ENCODE data around the gene C12orf50.

The C12orf50 gene

GRCh38 chr12:88017964-88018363 is 11.2 kb downstream of the C12orf50 start:
- TF ChIP-seq POLR2AphosphoS5 (IDR thresholded peaks at IDR 0.05; ENCODE audit: low read depth, low read length), result no peak

DNA sequence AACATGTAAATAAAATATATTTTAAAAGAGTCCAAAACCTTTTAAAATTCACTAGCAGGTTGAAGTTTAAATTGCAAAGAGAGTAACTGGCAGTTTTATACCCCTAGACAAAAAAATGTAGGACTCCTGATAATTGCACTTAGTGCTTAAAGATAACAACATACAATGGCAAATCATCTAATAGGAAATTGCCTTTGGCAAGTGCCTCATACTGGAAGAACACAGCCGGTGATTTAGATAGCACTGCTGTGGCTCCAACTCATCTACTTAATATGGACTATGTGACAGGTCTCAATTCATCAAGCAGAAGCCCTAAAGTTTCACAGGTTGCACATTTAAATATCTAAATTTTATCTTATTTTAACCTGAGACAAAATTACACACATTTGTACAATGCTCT is 13.4 kb downstream of the C12orf50 start:
- TF ChIP-seq POLR2AphosphoS5 (IDR thresholded peaks at IDR 0.05; ENCODE audit: low read depth, low read length), result no peak
- TF ChIP-seq SIN3A (IDR thresholded peaks at IDR 0.05; ENCODE audit: borderline replicate concordance, insufficient read depth, low read length), result no peak
- TF ChIP-seq, protein P1, sequence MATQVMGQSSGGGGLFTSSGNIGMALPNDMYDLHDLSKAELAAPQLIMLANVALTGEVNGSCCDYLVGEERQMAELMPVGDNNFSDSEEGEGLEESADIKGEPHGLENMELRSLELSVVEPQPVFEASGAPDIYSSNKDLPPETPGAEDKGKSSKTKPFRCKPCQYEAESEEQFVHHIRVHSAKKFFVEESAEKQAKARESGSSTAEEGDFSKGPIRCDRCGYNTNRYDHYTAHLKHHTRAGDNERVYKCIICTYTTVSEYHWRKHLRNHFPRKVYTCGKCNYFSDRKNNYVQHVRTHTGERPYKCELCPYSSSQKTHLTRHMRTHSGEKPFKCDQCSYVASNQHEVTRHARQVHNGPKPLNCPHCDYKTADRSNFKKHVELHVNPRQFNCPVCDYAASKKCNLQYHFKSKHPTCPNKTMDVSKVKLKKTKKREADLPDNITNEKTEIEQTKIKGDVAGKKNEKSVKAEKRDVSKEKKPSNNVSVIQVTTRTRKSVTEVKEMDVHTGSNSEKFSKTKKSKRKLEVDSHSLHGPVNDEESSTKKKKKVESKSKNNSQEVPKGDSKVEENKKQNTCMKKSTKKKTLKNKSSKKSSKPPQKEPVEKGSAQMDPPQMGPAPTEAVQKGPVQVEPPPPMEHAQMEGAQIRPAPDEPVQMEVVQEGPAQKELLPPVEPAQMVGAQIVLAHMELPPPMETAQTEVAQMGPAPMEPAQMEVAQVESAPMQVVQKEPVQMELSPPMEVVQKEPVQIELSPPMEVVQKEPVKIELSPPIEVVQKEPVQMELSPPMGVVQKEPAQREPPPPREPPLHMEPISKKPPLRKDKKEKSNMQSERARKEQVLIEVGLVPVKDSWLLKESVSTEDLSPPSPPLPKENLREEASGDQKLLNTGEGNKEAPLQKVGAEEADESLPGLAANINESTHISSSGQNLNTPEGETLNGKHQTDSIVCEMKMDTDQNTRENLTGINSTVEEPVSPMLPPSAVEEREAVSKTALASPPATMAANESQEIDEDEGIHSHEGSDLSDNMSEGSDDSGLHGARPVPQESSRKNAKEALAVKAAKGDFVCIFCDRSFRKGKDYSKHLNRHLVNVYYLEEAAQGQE (IDR thresholded peaks at IDR 0.05; ENCODE audit: insufficient read depth in 1 of 2, low read depth in 2 of 2, low read length in 2 of 2), result no peak
- no peak for TF ChIP-seq FOXP2 (optimal IDR thresholded peaks at IDR 0.05; ENCODE audit: borderline replicate concordance, extremely low read depth, extremely low read length, insufficient read depth)
- no peak for TF ChIP-seq TAF1 (IDR thresholded peaks at IDR 0.05; ENCODE audit: borderline replicate concordance, insufficient read depth, low read length)

DNA sequence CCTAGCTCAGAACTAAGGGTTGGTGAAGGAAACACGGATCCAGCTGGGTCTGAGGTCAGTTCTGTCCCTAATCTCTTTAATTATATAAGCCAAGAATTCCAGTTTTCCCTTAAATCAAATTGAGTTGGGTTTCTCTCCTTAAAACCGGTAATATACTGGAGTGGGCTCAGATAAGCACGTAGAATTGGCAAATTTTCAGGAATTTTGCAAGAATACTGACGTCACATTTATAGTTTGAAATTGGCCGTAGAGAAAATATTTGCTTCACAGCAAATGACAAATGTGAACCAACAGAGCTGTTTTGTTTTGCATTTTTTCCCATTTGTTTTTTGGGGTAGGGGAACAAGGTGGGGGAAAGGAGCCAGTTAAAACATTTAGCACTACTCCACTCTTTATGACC is 17.4 kb downstream of the C12orf50 start:
- TF ChIP-seq, protein P1 (IDR thresholded peaks at IDR 0.05; ENCODE audit: insufficient read depth in 1 of 2, low read depth in 2 of 2, low read length in 2 of 2), result no peak
- TF ChIP-seq SIN3A (IDR thresholded peaks at IDR 0.05; ENCODE audit: borderline replicate concordance, insufficient read depth, low read length) (no peak), FOXP2 (optimal IDR thresholded peaks at IDR 0.05; ENCODE audit: borderline replicate concordance, extremely low read depth, extremely low read length, insufficient read depth) (no peak)

DNA sequence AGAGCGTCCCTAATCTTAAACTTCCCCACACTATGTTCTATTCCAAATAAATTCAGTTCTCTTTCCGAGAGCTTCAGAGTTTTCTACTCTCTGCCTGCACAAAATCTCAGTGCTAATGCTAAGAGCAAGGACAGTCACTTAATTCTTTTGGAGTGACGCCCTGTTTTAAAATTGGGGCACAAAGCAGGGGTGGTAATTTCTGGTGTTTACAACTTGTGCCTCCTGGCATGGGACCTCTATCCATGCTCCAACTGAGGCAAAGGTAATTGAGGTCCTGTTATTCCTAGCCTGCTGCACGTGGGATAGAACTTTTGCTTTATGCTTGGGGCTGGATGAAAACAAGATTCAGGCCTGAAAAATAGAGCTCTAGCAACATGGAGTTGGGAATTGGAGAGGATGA is 22.9 kb downstream of the C12orf50 start:
- TF ChIP-seq SIN3A (IDR thresholded peaks at IDR 0.05; ENCODE audit: borderline replicate concordance, insufficient read depth, low read length) (no peak), FOXP2 (optimal IDR thresholded peaks at IDR 0.05; ENCODE audit: borderline replicate concordance, extremely low read depth, extremely low read length, insufficient read depth) (no peak), TAF1 (IDR thresholded peaks at IDR 0.05; ENCODE audit: borderline replicate concordance, insufficient read depth, low read length) (no peak)

DNA sequence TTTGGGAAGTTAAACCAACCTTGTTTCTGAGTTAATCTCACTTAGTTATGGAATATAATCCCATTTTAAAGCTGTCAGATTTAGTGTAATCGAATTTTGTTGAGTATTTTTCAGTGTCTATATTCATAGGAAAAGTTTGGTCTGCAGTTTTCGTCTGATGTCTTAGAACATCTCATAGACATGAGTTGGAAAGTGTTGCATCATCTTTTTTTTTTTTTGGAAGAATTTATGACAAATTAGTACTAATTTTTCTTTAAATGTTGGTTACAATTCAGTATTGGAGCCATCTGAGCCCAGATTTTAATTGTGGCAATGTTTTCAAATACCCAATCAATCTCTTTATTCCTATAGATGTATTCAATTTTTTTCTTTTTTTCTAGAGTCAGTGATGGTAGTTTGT is 27.9 kb downstream of the C12orf50 start:
- TF ChIP-seq TAF1 (IDR thresholded peaks at IDR 0.05; ENCODE audit: borderline replicate concordance, insufficient read depth, low read length), result no peak
- TF ChIP-seq, protein P1 (IDR thresholded peaks at IDR 0.05; ENCODE audit: insufficient read depth in 1 of 2, low read depth in 2 of 2, low read length in 2 of 2), result no peak
- no peak for TF ChIP-seq FOXP2 (optimal IDR thresholded peaks at IDR 0.05; ENCODE audit: borderline replicate concordance, extremely low read depth, extremely low read length, insufficient read depth)
- TF ChIP-seq SIN3A (IDR thresholded peaks at IDR 0.05; ENCODE audit: borderline replicate concordance, insufficient read depth, low read length), result no peak
- TF ChIP-seq POLR2AphosphoS5 (IDR thresholded peaks at IDR 0.05; ENCODE audit: low read depth, low read length), result no peak

DNA sequence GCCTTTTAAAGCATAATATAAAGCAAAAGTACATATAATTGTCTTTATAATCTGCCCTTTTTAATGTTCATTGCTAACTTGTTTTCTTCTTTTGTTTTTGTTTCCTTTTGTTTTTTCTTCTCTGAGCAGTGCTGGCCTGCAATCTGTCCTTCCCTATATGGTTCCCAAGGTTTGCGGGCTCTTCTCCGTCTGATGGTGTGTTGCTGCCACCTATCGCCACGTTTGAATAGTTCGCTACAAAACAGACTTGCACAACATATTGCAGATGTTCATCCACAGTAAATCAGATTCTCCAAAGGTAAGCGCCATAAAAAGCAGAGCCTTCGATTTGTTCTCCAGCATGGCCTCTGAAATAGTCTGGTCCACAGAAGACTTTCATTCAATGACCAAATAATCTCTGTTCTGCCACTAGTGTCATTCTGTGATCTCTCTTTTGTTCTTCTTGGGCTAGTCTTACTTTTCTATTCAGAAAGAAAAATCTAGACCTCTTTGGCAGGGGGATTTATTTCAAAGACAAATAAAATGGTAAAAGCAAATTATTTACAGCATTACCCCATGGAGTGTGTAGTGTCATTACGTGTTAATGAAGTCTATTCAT is 33.5 kb downstream of the C12orf50 start:
- TF ChIP-seq POLR2AphosphoS5 (IDR thresholded peaks at IDR 0.05; ENCODE audit: low read depth, low read length) (no peak), SIN3A (IDR thresholded peaks at IDR 0.05; ENCODE audit: borderline replicate concordance, insufficient read depth, low read length) (no peak), FOXP2 (optimal IDR thresholded peaks at IDR 0.05; ENCODE audit: borderline replicate concordance, extremely low read depth, extremely low read length, insufficient read depth) (no peak), TAF1 (IDR thresholded peaks at IDR 0.05; ENCODE audit: borderline replicate concordance, insufficient read depth, low read length) (no peak)
- TF ChIP-seq, protein P1 (IDR thresholded peaks at IDR 0.05; ENCODE audit: insufficient read depth in 1 of 2, low read depth in 2 of 2, low read length in 2 of 2), result no peak
